Measurements from ENCODE around the gene CDH2.

The CDH2 gene

GRCh38 chr18:28167835-28168349 is 9.0 kb downstream of the CDH2 start:
- DNase-seq = no peak

GRCh38 chr18:28164771-28165483 is 12.0 kb downstream of the CDH2 start:
- DNase-seq = no peak

- no peak for DNase-seq
Measured at GRCh38 chr18:28163201-28163775, 13.6 kb downstream of the CDH2 start.

GRCh38 chr18:28161608-28162599 is 15.0 kb downstream of the CDH2 start:
- no peak for DNase-seq

GRCh38 chr18:28159055-28159454 is 17.9 kb downstream of the CDH2 start:
- no peak for DNase-seq

- DNase-seq = no peak
Measured at GRCh38 chr18:28158083-28158581, 18.8 kb downstream of the CDH2 start.

GRCh38 chr18:28153485-28154065 is 23.4 kb downstream of the CDH2 start:
- DNase-seq = no peak

- DNase-seq = no peak
Measured at GRCh38 chr18:28152754-28153153, 24.2 kb downstream of the CDH2 start.

GRCh38 chr18:28152354-28152753 is 24.6 kb downstream of the CDH2 start:
- DNase-seq = no peak

- DNase-seq = no peak
Measured at GRCh38 chr18:28151434-28151833, 25.5 kb downstream of the CDH2 start.

GRCh38 chr18:28150925-28151324 is 26.0 kb downstream of the CDH2 start:
- no peak for DNase-seq

GRCh38 chr18:28149810-28150420 is 27.0 kb downstream of the CDH2 start:
- no peak for DNase-seq

GRCh38 chr18:28147674-28148171 is 29.2 kb downstream of the CDH2 start:
- DNase-seq = no peak

- no peak for DNase-seq
Measured at GRCh38 chr18:28143725-28144124, 33.2 kb downstream of the CDH2 start.

GRCh38 chr18:28138816-28139215 is 38.1 kb downstream of the CDH2 start:
- DNase-seq = no peak

- no peak for DNase-seq
Measured at GRCh38 chr18:28136071-28136470, 40.9 kb downstream of the CDH2 start.

GRCh38 chr18:28134774-28135173 is 42.2 kb downstream of the CDH2 start:
- DNase-seq = no peak

- DNase-seq = no peak
Measured at GRCh38 chr18:28132084-28132483, 44.8 kb downstream of the CDH2 start.

- DNase-seq = no peak
Measured at GRCh38 chr18:28128659-28128980, 48.3 kb downstream of the CDH2 start.

- no peak for DNase-seq
Measured at GRCh38 chr18:28127763-28128658, 48.9 kb downstream of the CDH2 start.

- DNase-seq = no peak
Measured at GRCh38 chr18:28127228-28127627, 49.7 kb downstream of the CDH2 start.
